Measurements from ENCODE around the gene STIM1. TPM values are rescaled to one million over a fixed set of nuclear protein-coding genes. Genes with fewer than 3 reads are reported as not detected.
"Not testable (repeated sequence)": the region's sequence is repeated elsewhere in the genome, so short reads cannot be mapped to it uniquely, and the experiment has no call there.

The STIM1 gene
- polyA plus RNA-seq, 1 donor, result 24.9 TPM

DNA sequence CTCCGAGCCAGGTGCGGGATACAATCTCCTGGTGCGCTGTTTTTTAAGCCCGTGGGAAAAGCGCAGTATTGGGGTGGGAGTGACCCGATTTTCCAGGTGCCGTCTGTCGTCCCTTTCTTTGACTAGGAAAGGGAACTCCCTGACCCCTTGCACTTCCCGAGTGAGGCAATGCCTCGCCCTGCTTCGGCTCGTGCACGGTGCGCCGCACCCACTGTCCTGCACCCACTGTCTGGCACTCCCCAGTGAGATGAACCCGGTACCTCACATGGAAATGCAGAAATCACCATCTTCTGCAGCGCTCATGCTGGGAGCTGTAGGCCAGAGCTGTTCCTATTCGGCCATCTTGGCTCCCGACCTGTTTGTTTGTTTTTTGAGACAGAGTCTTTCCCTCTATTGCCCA is 44.8 kb downstream of the STIM1 start:
- not testable (repeated sequence) for H3K4me3 ChIP-seq (ENCODE audit: low read length); H3K4me1 ChIP-seq (ENCODE audit: control insufficient read depth, insufficient read depth, low read length); DNase-seq; H3K27ac ChIP-seq (ENCODE audit: low read length); H3K27me3 ChIP-seq (ENCODE audit: control insufficient read depth, insufficient read depth, low read length); H3K9me3 ChIP-seq (ENCODE audit: control insufficient read depth, low read depth, low read length); H3K36me3 ChIP-seq (ENCODE audit: control insufficient read depth, insufficient read depth, low read length)
- no CpG with 5 or more reads among the region's 19 CpGs for WGBS (ENCODE audit: insufficient coverage, low lambda C conversion rate)

DNA sequence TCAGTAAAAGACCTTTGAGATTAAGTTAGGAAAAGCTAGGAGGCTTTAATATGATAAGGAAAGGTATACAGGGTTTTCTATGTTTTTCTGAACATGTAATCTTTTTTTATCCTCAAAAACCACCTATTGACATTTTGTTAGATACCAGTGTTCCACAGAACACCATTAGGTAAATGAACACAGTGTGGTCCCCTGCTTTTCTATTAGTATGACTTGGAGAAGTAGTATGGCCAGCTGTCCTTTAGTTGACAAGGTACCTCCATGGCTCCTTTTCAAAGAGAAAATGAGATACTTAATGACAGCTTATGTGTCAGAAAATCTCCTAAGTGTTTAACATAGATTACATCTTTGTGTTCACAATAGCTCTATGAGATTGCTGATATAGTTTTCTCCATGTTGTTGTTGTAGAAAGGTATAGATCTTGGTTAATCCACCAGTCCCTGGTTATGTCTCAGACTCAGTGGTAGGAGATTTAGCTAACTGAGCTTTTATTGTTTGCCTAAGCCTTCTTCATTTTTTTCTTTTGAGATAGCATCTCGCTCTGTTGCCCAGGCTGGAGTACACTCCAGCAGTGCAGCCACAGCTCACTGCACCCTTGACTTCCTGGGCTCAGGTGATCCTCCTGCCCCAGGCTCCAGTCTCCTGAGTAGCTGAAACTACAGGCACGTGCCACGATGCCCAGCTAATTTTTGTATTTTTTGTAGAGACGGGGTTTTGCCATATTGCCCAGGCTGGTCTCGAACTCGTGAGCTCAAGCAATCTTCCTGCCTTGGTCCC is 46.0 kb downstream of the STIM1 start:
- Histone ChIP-seq H3K27ac (ENCODE audit: low read length) (no peak overlapping the region), H3K27me3 (ENCODE audit: control insufficient read depth, insufficient read depth, low read length) (no peaks in the 10 kb centered on the region), H3K4me3 (ENCODE audit: low read length) (no peak overlapping the region), H3K9me3 (ENCODE audit: control insufficient read depth, low read depth, low read length) (no peaks in the 10 kb centered on the region), H3K4me1 (ENCODE audit: control insufficient read depth, insufficient read depth, low read length) (no peaks in the 10 kb centered on the region), H3K36me3 (ENCODE audit: control insufficient read depth, insufficient read depth, low read length) (no peaks in the 10 kb centered on the region)
- WGBS (ENCODE audit: insufficient coverage, low lambda C conversion rate), result no CpG with 5 or more reads among the region's 6 CpGs
- no peak for DNase-seq

DNA sequence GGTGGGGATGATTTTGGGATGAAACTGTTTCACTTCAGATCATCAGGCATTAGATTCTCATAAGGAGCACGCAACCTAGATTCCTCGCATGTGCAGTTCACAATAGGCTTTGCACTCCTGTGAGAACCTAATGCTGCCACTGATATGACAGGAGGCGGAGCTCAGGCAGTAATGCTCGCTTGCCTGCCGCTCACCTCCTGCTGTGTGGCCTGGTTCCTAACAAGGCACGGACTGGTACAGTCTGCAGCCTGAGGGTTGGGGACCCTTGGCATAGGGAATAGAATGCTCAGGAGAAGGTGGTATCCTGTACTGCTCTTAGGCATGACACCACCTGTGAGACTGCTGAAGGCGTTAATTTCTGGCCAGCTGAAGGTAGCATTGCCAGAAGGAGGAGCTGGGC is 47.0 kb downstream of the STIM1 start:
- Histone ChIP-seq H3K4me3 (ENCODE audit: low read length) (no peak overlapping the region), H3K4me1 (ENCODE audit: control insufficient read depth, insufficient read depth, low read length) (no peaks in the 10 kb centered on the region), H3K36me3 (ENCODE audit: control insufficient read depth, insufficient read depth, low read length) (no peaks in the 10 kb centered on the region), H3K27me3 (ENCODE audit: control insufficient read depth, insufficient read depth, low read length) (no peaks in the 10 kb centered on the region), H3K9me3 (ENCODE audit: control insufficient read depth, low read depth, low read length) (no peaks in the 10 kb centered on the region), H3K27ac (ENCODE audit: low read length) (no peak overlapping the region)
- no peak for DNase-seq
- 80% methylated on average over 1 of the region's 7 CpGs for WGBS (ENCODE audit: insufficient coverage, low lambda C conversion rate)

DNA sequence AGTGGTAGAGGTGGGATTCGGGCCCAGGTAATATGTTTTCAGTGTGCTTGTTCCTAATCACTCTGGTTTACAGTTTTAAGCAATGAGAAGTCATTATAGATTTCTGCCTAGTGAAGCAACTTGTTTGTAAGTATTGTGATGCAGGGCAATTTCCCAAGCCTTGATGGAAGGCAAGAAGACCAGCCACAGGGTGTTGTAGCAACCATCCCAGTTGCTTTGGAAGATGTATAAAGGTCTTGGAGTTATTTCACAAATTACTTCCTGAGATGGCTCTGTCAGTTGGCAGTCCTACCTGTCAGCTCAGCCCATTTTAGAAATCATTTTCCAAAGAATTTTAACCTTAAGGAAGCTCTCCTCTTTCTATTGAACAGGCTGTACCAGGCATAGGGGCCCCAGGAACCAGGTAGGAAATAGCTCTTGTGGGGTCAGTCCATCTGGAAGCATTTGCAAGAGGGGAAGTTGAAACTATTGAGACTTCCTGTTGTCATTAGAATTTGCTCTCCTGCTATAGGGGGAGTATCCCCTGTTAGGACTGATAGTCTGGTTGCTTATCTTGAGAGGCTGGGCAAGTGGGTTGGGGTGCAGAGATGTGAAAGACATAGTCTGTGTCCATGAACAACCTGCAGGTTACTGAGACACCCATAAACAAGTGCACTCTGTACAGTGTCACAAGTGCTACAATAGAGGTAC is 47.9 kb downstream of the STIM1 start:
- Histone ChIP-seq H3K4me1 (ENCODE audit: control insufficient read depth, insufficient read depth, low read length) (no peaks in the 10 kb centered on the region), H3K27ac (ENCODE audit: low read length) (no peak overlapping the region), H3K4me3 (ENCODE audit: low read length) (no peak overlapping the region)

DNA sequence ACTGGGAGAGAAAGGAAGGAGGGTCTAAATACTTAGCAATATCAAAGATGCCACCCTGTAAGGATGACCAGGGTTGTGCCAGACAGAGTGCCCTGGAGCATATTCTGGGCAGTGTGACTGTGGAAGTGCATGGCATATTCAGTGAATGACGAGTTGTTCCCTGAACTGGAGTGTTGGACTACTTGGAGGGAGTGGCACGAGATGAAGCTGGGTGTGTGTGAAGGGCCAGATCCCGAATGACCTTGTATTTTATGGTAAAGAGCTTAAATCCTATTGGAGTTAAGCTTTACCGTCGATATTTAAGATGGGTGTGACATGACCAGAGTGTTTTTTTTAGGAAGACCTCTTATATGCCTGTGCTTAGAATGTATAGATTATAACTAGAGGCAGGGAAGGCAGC is 48.8 kb downstream of the STIM1 start:
- H3K4me3 ChIP-seq (ENCODE audit: low read length), result no peak overlapping the region
- no peaks in the 10 kb centered on the region for H3K9me3 ChIP-seq (ENCODE audit: control insufficient read depth, low read depth, low read length)
- H3K36me3 ChIP-seq (ENCODE audit: control insufficient read depth, insufficient read depth, low read length), result no peaks in the 10 kb centered on the region
- no peak for DNase-seq
- no peaks in the 10 kb centered on the region for H3K27me3 ChIP-seq (ENCODE audit: control insufficient read depth, insufficient read depth, low read length)
- H3K4me1 ChIP-seq (ENCODE audit: control insufficient read depth, insufficient read depth, low read length), result no peaks in the 10 kb centered on the region
- no peak overlapping the region for H3K27ac ChIP-seq (ENCODE audit: low read length)
- WGBS (ENCODE audit: insufficient coverage, low lambda C conversion rate), result no CpG with 5 or more reads among the region's 5 CpGs

More for the DNA sequence above, 47.9 kb downstream of the STIM1 start:
- H3K9me3 ChIP-seq (ENCODE audit: control insufficient read depth, low read depth, low read length), result no peaks in the 10 kb centered on the region
- H3K36me3 ChIP-seq (ENCODE audit: control insufficient read depth, insufficient read depth, low read length), result no peaks in the 10 kb centered on the region
- WGBS (ENCODE audit: insufficient coverage, low lambda C conversion rate), result no CpG with 5 or more reads among the region's 1 CpG
- H3K27me3 ChIP-seq (ENCODE audit: control insufficient read depth, insufficient read depth, low read length), result no peaks in the 10 kb centered on the region
- DNase-seq, result peak in 1 of 2 donors; percentile 21

DNA sequence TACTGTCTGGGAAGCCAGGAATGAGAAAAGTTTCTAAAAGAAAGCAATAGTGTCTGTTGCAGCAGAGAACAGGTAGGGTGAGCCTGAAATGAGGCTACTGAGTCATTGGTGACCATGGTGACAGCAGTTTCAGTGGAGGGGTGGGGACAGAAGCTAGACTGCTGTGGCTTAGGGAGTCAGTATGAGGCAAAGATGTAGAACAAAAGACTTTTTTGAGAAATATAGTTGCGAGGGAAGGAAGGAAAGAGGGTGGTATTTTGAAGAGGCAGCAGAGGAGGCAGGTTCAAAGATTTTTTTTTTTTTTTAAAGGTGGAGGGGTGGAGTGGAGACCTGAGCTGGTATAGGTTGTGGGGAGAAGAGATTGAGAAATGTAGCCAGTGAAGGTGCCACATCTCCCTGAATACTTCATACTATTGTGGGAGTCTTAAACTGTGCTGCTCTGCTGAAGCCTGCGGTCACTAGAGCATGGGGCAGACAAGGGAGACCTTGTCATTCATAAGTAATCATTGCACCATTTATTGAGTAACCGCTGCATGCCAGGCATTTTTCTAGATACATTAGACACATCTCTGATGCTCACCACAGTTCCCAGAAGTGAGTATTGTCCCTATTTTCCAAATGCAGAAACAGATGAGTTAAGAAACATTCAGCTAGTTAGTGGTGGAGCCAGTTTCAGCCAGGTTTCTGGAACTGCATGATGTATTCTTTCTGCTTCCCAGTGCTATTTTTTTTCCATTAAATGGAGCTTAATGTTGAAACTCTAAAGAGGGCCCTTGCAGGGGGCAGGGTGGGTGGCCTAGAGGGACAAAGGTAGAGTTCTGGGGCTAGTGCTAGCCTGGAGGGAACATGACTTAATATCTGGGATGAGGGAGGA is 49.9 kb downstream of the STIM1 start:
- WGBS (ENCODE audit: insufficient coverage, low lambda C conversion rate), result 88% methylated on average over 1 of the region's 3 CpGs
- peak in 1 of 2 donors; percentile 21 for DNase-seq
- H3K4me3 ChIP-seq (ENCODE audit: low read length), result no peak overlapping the region
- H3K27me3 ChIP-seq (ENCODE audit: control insufficient read depth, insufficient read depth, low read length), result no peaks in the 10 kb centered on the region
- H3K4me1 ChIP-seq (ENCODE audit: control insufficient read depth, insufficient read depth, low read length), result no peaks in the 10 kb centered on the region
- H3K36me3 ChIP-seq (ENCODE audit: control insufficient read depth, insufficient read depth, low read length), result no peaks in the 10 kb centered on the region
- H3K9me3 ChIP-seq (ENCODE audit: control insufficient read depth, low read depth, low read length), result no peaks in the 10 kb centered on the region
- H3K27ac ChIP-seq (ENCODE audit: low read length), result no peak overlapping the region

DNA sequence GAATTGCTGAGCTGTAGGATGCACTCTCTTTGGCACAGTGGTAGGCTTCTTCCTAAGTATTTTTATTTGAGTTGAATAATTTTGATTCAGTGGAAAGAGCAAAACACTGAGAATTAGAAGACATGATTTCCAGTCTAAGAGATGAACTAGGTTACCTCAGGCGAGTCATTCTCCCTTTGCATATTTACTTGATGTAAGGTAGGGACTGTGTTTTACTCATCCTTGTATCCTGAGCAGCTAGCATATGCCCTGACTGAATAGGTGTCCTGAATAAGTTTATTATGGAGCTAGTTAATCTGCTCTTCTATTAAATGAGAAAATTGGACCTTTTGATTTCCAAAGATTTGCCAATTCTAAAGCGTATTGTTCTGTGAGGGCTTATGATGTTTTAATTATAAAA is 50.7 kb downstream of the STIM1 start:
- WGBS (ENCODE audit: insufficient coverage, low lambda C conversion rate), result 100% methylated on average over 1 of the region's 2 CpGs
- no peaks in the 10 kb centered on the region for H3K4me1 ChIP-seq (ENCODE audit: control insufficient read depth, insufficient read depth, low read length)
- H3K4me3 ChIP-seq (ENCODE audit: low read length), result no peak overlapping the region
- no peak for DNase-seq
- no peaks in the 10 kb centered on the region for H3K27me3 ChIP-seq (ENCODE audit: control insufficient read depth, insufficient read depth, low read length)
- no peak overlapping the region for H3K27ac ChIP-seq (ENCODE audit: low read length)
- no peaks in the 10 kb centered on the region for H3K36me3 ChIP-seq (ENCODE audit: control insufficient read depth, insufficient read depth, low read length)
- no peaks in the 10 kb centered on the region for H3K9me3 ChIP-seq (ENCODE audit: control insufficient read depth, low read depth, low read length)

DNA sequence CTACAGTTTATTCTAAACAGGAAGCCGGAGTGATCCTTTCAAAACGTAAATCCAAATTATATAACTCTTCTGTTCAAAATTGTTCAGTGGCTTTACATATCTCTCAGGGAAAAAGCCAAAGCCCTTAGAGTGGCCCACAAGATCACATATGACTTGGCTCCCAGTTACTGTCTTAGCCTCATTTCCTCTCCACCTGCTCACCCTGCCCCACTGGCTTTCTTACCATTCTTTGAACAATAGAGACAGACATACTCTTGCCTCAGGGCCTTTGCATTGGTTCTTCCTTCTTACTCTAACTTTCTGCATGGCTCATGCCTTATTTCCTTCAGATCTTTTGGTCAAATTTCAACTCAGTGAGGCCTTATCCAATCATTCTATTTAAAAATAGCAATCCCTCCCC is 52.1 kb downstream of the STIM1 start:
- Histone ChIP-seq H3K9me3 (ENCODE audit: control insufficient read depth, low read depth, low read length) (no peaks in the 10 kb centered on the region), H3K27me3 (ENCODE audit: control insufficient read depth, insufficient read depth, low read length) (no peaks in the 10 kb centered on the region), H3K27ac (ENCODE audit: low read length) (no peak overlapping the region), H3K36me3 (ENCODE audit: control insufficient read depth, insufficient read depth, low read length) (no peaks in the 10 kb centered on the region), H3K4me3 (ENCODE audit: low read length) (no peak overlapping the region), H3K4me1 (ENCODE audit: control insufficient read depth, insufficient read depth, low read length) (no peaks in the 10 kb centered on the region)
- no CpG with 5 or more reads among the region's 2 CpGs for WGBS (ENCODE audit: insufficient coverage, low lambda C conversion rate)
- no peak for DNase-seq

DNA sequence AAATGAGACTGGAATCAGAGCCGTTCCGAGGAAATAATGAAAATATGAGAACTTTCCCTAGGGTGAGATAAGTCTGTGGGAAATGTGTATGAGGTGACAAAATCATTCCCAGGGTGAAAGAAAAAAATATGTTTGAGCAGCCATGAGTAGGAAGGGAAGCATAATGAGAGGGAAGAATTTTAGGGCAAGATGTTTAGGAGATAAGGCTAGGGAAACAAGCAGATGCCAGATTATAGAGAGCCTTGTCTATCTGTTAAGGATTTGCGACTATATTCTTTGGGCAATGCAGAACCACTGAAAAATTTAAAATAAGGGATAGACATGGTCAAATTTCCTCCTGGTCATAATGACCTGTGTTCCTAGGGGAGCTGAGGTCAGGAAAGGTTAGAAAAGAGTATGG is 54.4 kb downstream of the STIM1 start:
- Histone ChIP-seq H3K36me3 (ENCODE audit: control insufficient read depth, insufficient read depth, low read length) (no peaks in the 10 kb centered on the region), H3K9me3 (ENCODE audit: control insufficient read depth, low read depth, low read length) (no peaks in the 10 kb centered on the region), H3K4me3 (ENCODE audit: low read length) (no peak overlapping the region), H3K4me1 (ENCODE audit: control insufficient read depth, insufficient read depth, low read length) (no peaks in the 10 kb centered on the region), H3K27ac (ENCODE audit: low read length) (no peak overlapping the region), H3K27me3 (ENCODE audit: control insufficient read depth, insufficient read depth, low read length) (no peaks in the 10 kb centered on the region)
- no peak for DNase-seq
- no CpG with 5 or more reads among the region's 3 CpGs for WGBS (ENCODE audit: insufficient coverage, low lambda C conversion rate)

DNA sequence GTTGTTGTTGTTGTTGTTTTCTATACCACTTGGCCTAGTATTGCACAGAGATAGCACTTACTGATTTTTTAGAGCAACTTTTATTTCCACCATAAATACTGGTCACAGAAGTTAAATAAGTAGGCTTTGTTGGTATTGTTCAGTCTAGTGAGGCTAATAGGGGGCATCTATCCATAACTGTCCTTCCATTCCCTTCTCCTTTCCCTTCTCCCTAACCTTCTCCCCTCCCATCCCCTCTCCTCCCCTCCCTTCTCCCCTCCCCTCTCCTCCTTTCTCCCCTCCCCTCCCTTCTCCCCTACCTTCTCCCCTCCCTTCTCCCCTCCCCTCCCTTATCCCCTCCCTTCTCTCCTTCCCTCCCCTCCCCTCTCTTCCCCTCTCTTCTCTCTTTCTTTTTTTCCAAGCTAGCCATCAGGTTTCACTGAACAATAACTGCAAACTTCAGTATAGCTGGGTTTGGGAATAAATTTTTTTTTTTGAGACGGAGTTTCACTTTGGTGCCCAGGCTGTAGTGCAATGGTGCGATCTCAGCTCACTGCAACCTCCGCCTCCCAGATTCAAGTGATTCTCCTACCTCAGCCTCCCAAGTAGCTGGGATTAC is 56.5 kb downstream of the STIM1 start:
- Histone ChIP-seq H3K27ac (ENCODE audit: low read length) (no peak overlapping the region), H3K4me1 (ENCODE audit: control insufficient read depth, insufficient read depth, low read length) (no peaks in the 10 kb centered on the region), H3K36me3 (ENCODE audit: control insufficient read depth, insufficient read depth, low read length) (no peaks in the 10 kb centered on the region), H3K9me3 (ENCODE audit: control insufficient read depth, low read depth, low read length) (no peaks in the 10 kb centered on the region), H3K4me3 (ENCODE audit: low read length) (no peak overlapping the region), H3K27me3 (ENCODE audit: control insufficient read depth, insufficient read depth, low read length) (no peaks in the 10 kb centered on the region)
- no CpG with 5 or more reads among the region's 3 CpGs for WGBS (ENCODE audit: insufficient coverage, low lambda C conversion rate)
- DNase-seq, result no peak
